ENCODE results near the gene ESPL1. TPM values are rescaled to one million over a fixed set of nuclear protein-coding genes. Genes with fewer than 3 reads are reported as not detected.

Gene ESPL1
- total RNA-seq, 1 donor from 2014 or later = 2.6 TPM

GRCh38 chr12:53333289-53333688 lies 65.2 kb downstream of the ESPL1 start:
- H3K27ac ChIP-seq (ENCODE audit: low read depth, low read length) = no peak overlapping the region
- no peaks in the 10 kb centered on the region for H3K9me3 ChIP-seq (ENCODE audit: control insufficient read depth in 3 of 3, low read length in 3 of 3)
- H3K36me3 ChIP-seq (ENCODE audit: control insufficient read depth in 3 of 3, insufficient read depth in 3 of 3, low read length in 3 of 3) = no peaks in the 10 kb centered on the region
- H3K9ac ChIP-seq (ENCODE audit: low read depth in 1 of 3, low read length in 3 of 3) = no peak overlapping the region
- H3K4me1 ChIP-seq (ENCODE audit: control insufficient read depth in 3 of 3, insufficient read depth in 3 of 3, low read length in 3 of 3) = peaks cover 0 to 2% (median 0%) of the 10 kb centered on the region in 3 donors
- H3K4me3 ChIP-seq (ENCODE audit: low read length in 3 of 3) = no peak overlapping the region
- H3K27me3 ChIP-seq (ENCODE audit: control insufficient read depth in 3 of 3, insufficient read depth in 3 of 3, low read length in 3 of 3) = peaks cover 20 to 53% (median 48%) of the 10 kb centered on the region in 3 donors

GRCh38 chr12:53333845-53334244 lies 65.7 kb downstream of the ESPL1 start:
- no peak overlapping the region for H3K9ac ChIP-seq (ENCODE audit: low read depth in 1 of 3, low read length in 3 of 3)
- no peaks in the 10 kb centered on the region for H3K36me3 ChIP-seq (ENCODE audit: control insufficient read depth in 3 of 3, insufficient read depth in 3 of 3, low read length in 3 of 3)
- no peaks in the 10 kb centered on the region for H3K9me3 ChIP-seq (ENCODE audit: control insufficient read depth in 3 of 3, low read length in 3 of 3)
- H3K27ac ChIP-seq (ENCODE audit: low read depth, low read length) = no peak overlapping the region
- peaks cover 0 to 2% (median 0%) of the 10 kb centered on the region in 3 donors for H3K4me1 ChIP-seq (ENCODE audit: control insufficient read depth in 3 of 3, insufficient read depth in 3 of 3, low read length in 3 of 3)
- peaks cover 25 to 56% (median 50%) of the 10 kb centered on the region in 3 donors for H3K27me3 ChIP-seq (ENCODE audit: control insufficient read depth in 3 of 3, insufficient read depth in 3 of 3, low read length in 3 of 3)
- H3K4me3 ChIP-seq (ENCODE audit: low read length in 3 of 3) = no peak overlapping the region

- Histone ChIP-seq H3K27me3 (ENCODE audit: control insufficient read depth in 3 of 3, insufficient read depth in 3 of 3, low read length in 3 of 3) (peaks cover 25 to 52% (median 47%) of the 10 kb centered on the region in 3 donors), H3K9ac (ENCODE audit: low read depth in 1 of 3, low read length in 3 of 3) (no peak overlapping the region), H3K36me3 (ENCODE audit: control insufficient read depth in 3 of 3, insufficient read depth in 3 of 3, low read length in 3 of 3) (no peaks in the 10 kb centered on the region)
These were observed 66.7 kb downstream of the ESPL1 start for GRCh38 chr12:53334822-53335221.

GRCh38 chr12:53336181-53336681 lies 68.1 kb downstream of the ESPL1 start, which contains the start of gene SP7:
Gene SP7 (minus strand): TSS chr12:53336354. CDS start chr12:53335646, 708 bp downstream.
- Histone ChIP-seq H3K4me1 (ENCODE audit: control insufficient read depth in 3 of 3, insufficient read depth in 3 of 3, low read length in 3 of 3) (peaks cover 0 to 2% (median 0%) of the 10 kb centered on the region in 3 donors), H3K36me3 (ENCODE audit: control insufficient read depth in 3 of 3, insufficient read depth in 3 of 3, low read length in 3 of 3) (no peaks in the 10 kb centered on the region), H3K9me3 (ENCODE audit: control insufficient read depth in 3 of 3, low read length in 3 of 3) (no peaks in the 10 kb centered on the region), H3K9ac (ENCODE audit: low read depth in 1 of 3, low read length in 3 of 3) (no peak within 1 kb of the TSS), H3K27ac (ENCODE audit: low read depth, low read length) (no peak within 1 kb of the TSS), H3K4me3 (ENCODE audit: low read length in 3 of 3) (no peak within 1 kb of the TSS), H3K27me3 (ENCODE audit: control insufficient read depth in 3 of 3, insufficient read depth in 3 of 3, low read length in 3 of 3) (peaks cover 25 to 47% (median 44%) of the 10 kb centered on the region in 3 donors)

More at GRCh38 chr12:53334822-53335221, 66.7 kb downstream of the ESPL1 start:
- Histone ChIP-seq H3K4me1 (ENCODE audit: control insufficient read depth in 3 of 3, insufficient read depth in 3 of 3, low read length in 3 of 3) (peaks cover 0 to 2% (median 0%) of the 10 kb centered on the region in 3 donors), H3K9me3 (ENCODE audit: control insufficient read depth in 3 of 3, low read length in 3 of 3) (no peaks in the 10 kb centered on the region), H3K27ac (ENCODE audit: low read depth, low read length) (no peak overlapping the region), H3K4me3 (ENCODE audit: low read length in 3 of 3) (no peak overlapping the region)

GRCh38 chr12:53338017-53338416 lies 69.9 kb downstream of the ESPL1 start:
- H3K36me3 ChIP-seq (ENCODE audit: control insufficient read depth in 3 of 3, insufficient read depth in 3 of 3, low read length in 3 of 3) = no peaks in the 10 kb centered on the region
- no peak overlapping the region for H3K27ac ChIP-seq (ENCODE audit: low read depth, low read length)
- peaks cover 25 to 47% (median 40%) of the 10 kb centered on the region in 3 donors for H3K27me3 ChIP-seq (ENCODE audit: control insufficient read depth in 3 of 3, insufficient read depth in 3 of 3, low read length in 3 of 3)
- H3K9ac ChIP-seq (ENCODE audit: low read depth in 1 of 3, low read length in 3 of 3) = no peak overlapping the region
- no peak overlapping the region for H3K4me3 ChIP-seq (ENCODE audit: low read length in 3 of 3)
- H3K4me1 ChIP-seq (ENCODE audit: control insufficient read depth in 3 of 3, insufficient read depth in 3 of 3, low read length in 3 of 3) = peaks cover 0 to 2% (median 0%) of the 10 kb centered on the region in 3 donors
- H3K9me3 ChIP-seq (ENCODE audit: control insufficient read depth in 3 of 3, low read length in 3 of 3) = no peaks in the 10 kb centered on the region

- H3K9me3 ChIP-seq (ENCODE audit: control insufficient read depth in 3 of 3, low read length in 3 of 3) = no peaks in the 10 kb centered on the region
- H3K4me3 ChIP-seq (ENCODE audit: low read length in 3 of 3) = no peak overlapping the region
- peaks cover 25 to 42% (median 33%) of the 10 kb centered on the region in 3 donors for H3K27me3 ChIP-seq (ENCODE audit: control insufficient read depth in 3 of 3, insufficient read depth in 3 of 3, low read length in 3 of 3)
- H3K4me1 ChIP-seq (ENCODE audit: control insufficient read depth in 3 of 3, insufficient read depth in 3 of 3, low read length in 3 of 3) = peaks cover 0 to 2% (median 0%) of the 10 kb centered on the region in 3 donors
- no peaks in the 10 kb centered on the region for H3K36me3 ChIP-seq (ENCODE audit: control insufficient read depth in 3 of 3, insufficient read depth in 3 of 3, low read length in 3 of 3)
- no peak overlapping the region for H3K27ac ChIP-seq (ENCODE audit: low read depth, low read length)
- H3K9ac ChIP-seq (ENCODE audit: low read depth in 1 of 3, low read length in 3 of 3) = no peak overlapping the region
These were observed 70.8 kb downstream of the ESPL1 start for GRCh38 chr12:53338916-53339315.

- H3K4me1 ChIP-seq (ENCODE audit: control insufficient read depth in 3 of 3, insufficient read depth in 3 of 3, low read length in 3 of 3) = peaks cover 7 to 10% (median 9%) of the 10 kb centered on the region in 3 donors
- H3K9me3 ChIP-seq (ENCODE audit: control insufficient read depth in 3 of 3, low read length in 3 of 3) = no peaks in the 10 kb centered on the region
- H3K4me3 ChIP-seq (ENCODE audit: low read length in 3 of 3) = no peak overlapping the region
- H3K27ac ChIP-seq (ENCODE audit: low read depth, low read length) = no peak overlapping the region
- H3K36me3 ChIP-seq (ENCODE audit: control insufficient read depth in 3 of 3, insufficient read depth in 3 of 3, low read length in 3 of 3) = no peaks in the 10 kb centered on the region
- H3K9ac ChIP-seq (ENCODE audit: low read depth in 1 of 3, low read length in 3 of 3) = no peak overlapping the region
- peaks cover 25 to 31% (median 28%) of the 10 kb centered on the region in 3 donors for H3K27me3 ChIP-seq (ENCODE audit: control insufficient read depth in 3 of 3, insufficient read depth in 3 of 3, low read length in 3 of 3)
These were observed 72.3 kb downstream of the ESPL1 start for GRCh38 chr12:53340398-53340797.

Other genes starting within 250 kb of the ESPL1 start
- gene TNS2, start 218.2 kb upstream of the ESPL1 start, total RNA-seq = 21.9 TPM
- gene SPRYD3, start 188.9 kb upstream of the ESPL1 start, total RNA-seq = 13.0 TPM
- gene IGFBP6, start 170.6 kb upstream of the ESPL1 start, total RNA-seq = 89.8 TPM
- under 0.01 TPM for gene SOAT2, start 164.8 kb upstream of the ESPL1 start, total RNA-seq
- 16.7 TPM for gene ZNF740, start 87.6 kb upstream of the ESPL1 start, total RNA-seq
- 16.7 TPM for gene CSAD, start 87.4 kb upstream of the ESPL1 start, total RNA-seq
- gene ITGB7, start 61.0 kb upstream of the ESPL1 start, total RNA-seq = 1.6 TPM
- 12.5 TPM for gene RARG, start 36.1 kb upstream of the ESPL1 start, total RNA-seq
- gene PFDN5, start 27.2 kb downstream of the ESPL1 start, total RNA-seq = 686 TPM
- 50.1 TPM for gene MYG1, start 31.4 kb downstream of the ESPL1 start, total RNA-seq
- gene AAAS, start 53.3 kb downstream of the ESPL1 start, total RNA-seq = 35.5 TPM
- gene SP7, start 68.1 kb downstream of the ESPL1 start, total RNA-seq = not detected
- 30.3 TPM for gene SP1, start 111.9 kb downstream of the ESPL1 start, total RNA-seq
- gene AMHR2, start 155.6 kb downstream of the ESPL1 start, total RNA-seq = not detected
- gene PRR13, start 173.4 kb downstream of the ESPL1 start, total RNA-seq = 15.7 TPM
- 281 TPM for gene PCBP2, start 183.8 kb downstream of the ESPL1 start, total RNA-seq
- gene MAP3K12, start 231.2 kb downstream of the ESPL1 start, total RNA-seq = 4.7 TPM
- 29.7 TPM for gene TARBP2, start 233.0 kb downstream of the ESPL1 start, total RNA-seq
- not detected for gene NPFF, start 239.2 kb downstream of the ESPL1 start, total RNA-seq

Measured in skeletal muscle tissue (tissue), 4 donors.